DND-41 (cell line): ENCODE data around the gene RBMS2.

Experiments
- ATAC-seq: fragments of 200-7000 bp; cut with Tn5 transposase; 3 replicates; pipeline ENCODE4 v1.9.1; 2021; ENCODE audit warnings: low read depth; ENCODE audit not compliant: insufficient read depth
- DNase-seq: peaks from one replicate; pipeline ENCODE4 v3.0.0-alpha.2; 2020
- H2AFZ ChIP-seq: 2 replicates; pipeline ENCODE4 v1.6.0; 2012; ENCODE audit warnings: low read depth, low read length
- H3K27ac ChIP-seq: 2 replicates; pipeline ENCODE4 v1.5.1; 2012; ENCODE audit warnings: low read length, inconsistent platforms
- H3K27me3 ChIP-seq: fragments of 200-600 bp; sonication (generic); 2 replicates; pipeline ENCODE4 v1.6.0; 2012; ENCODE audit warnings: low read length, mild to moderate bottlenecking, inconsistent platforms; ENCODE audit not compliant: insufficient read depth, poor library complexity
- H3K36me3 ChIP-seq: 2 replicates; pipeline ENCODE4 v1.5.1; 2012; ENCODE audit warnings: low read length, inconsistent platforms; ENCODE audit not compliant: insufficient read depth
- H3K4me1 ChIP-seq: 2 replicates; pipeline ENCODE4 v1.5.1; 2012; ENCODE audit warnings: mild to moderate bottlenecking, low read length; ENCODE audit not compliant: insufficient read depth
- H3K4me2 ChIP-seq: 2 replicates; pipeline ENCODE4 v1.6.0; 2012; ENCODE audit warnings: mild to moderate bottlenecking, moderate library complexity, low read length, inconsistent platforms; ENCODE audit not compliant: insufficient read depth
- H3K4me3 ChIP-seq, 2 experiments: fragments of 200-600 bp in 1 of 2; shearing (Covaris generic) in 1 of 2; 2 replicates each; pipeline ENCODE4 v1.5.1; 2012 to 2016; ENCODE audit warnings: inconsistent platforms in 2 of 2, low read length in 2 of 2, mild to moderate bottlenecking in 2 of 2, low read depth in 1 of 2, moderate library complexity in 1 of 2
- H3K79me2 ChIP-seq: 2 replicates; pipeline ENCODE4 v1.6.0; 2012; ENCODE audit warnings: low read length, inconsistent platforms; ENCODE audit not compliant: insufficient read depth
- H3K9ac ChIP-seq: 2 replicates; pipeline ENCODE4 v1.6.0; 2012; ENCODE audit warnings: low read depth, mild to moderate bottlenecking, inconsistent platforms, low read length, moderate library complexity
- H3K9me3 ChIP-seq: 2 replicates; pipeline ENCODE4 v1.5.1; 2012; ENCODE audit warnings: low read length, moderate library complexity, mild to moderate bottlenecking, inconsistent platforms; ENCODE audit not compliant: insufficient read depth, severe bottlenecking
- H4K20me1 ChIP-seq: 2 replicates; pipeline ENCODE4 v1.6.0; 2012; ENCODE audit warnings: low read length; ENCODE audit not compliant: insufficient read depth
- CTCF ChIP-seq: IDR thresholded peaks from 2 replicates; pipeline ENCODE4 v1.5.1; 2012; ENCODE audit warnings: borderline replicate concordance, low read length, moderate library complexity, mild to moderate bottlenecking; ENCODE audit not compliant: poor library complexity, severe bottlenecking; ENCODE audit errors: extremely low read depth
- EZH2 ChIP-seq: IDR thresholded peaks from 3 replicates; pipeline ENCODE4 v1.6.1; 2012; ENCODE audit warnings: borderline replicate concordance, low read depth, mild to moderate bottlenecking, moderate library complexity, low read length, inconsistent platforms; ENCODE audit not compliant: severe bottlenecking

RBMS2 gene

GRCh38 chr12:56622535-56622934, 100.9 kb downstream of the RBMS2 start:
- ATAC-seq, result no peak
- H3K9ac ChIP-seq, result no peak overlapping the region
- H3K4me2 ChIP-seq, result no peak overlapping the region
- H2AFZ ChIP-seq, result no peak overlapping the region
- H3K36me3 ChIP-seq, result peaks cover 47% of the 10 kb centered on the region
- H3K27ac ChIP-seq, result no peak overlapping the region
- no peak for DNase-seq
- no peaks in the 10 kb centered on the region for H3K9me3 ChIP-seq
- TF ChIP-seq EZH2 (no peak), CTCF (no peak)
- no peak overlapping the region for H3K4me3 ChIP-seq
- peaks cover 9% of the 10 kb centered on the region; the same call in 1 of the 2 replicates for H3K4me1 ChIP-seq
- peaks cover 28% of the 10 kb centered on the region for H4K20me1 ChIP-seq
- H3K27me3 ChIP-seq, result no peaks in the 10 kb centered on the region
- peaks cover 96% of the 10 kb centered on the region for H3K79me2 ChIP-seq

GRCh38 chr12:56626701-56627100, 105.1 kb downstream of the RBMS2 start:
- H3K27me3 ChIP-seq, result no peaks in the 10 kb centered on the region
- no peak overlapping the region for H2AFZ ChIP-seq
- H3K4me2 ChIP-seq, result 0 out of 2 replicates have a peak overlapping the region, but pooled peaks have one; percentile 15
- no peak overlapping the region for H3K4me3 ChIP-seq
- H3K9me3 ChIP-seq, result no peaks in the 10 kb centered on the region
- peaks cover 89% of the 10 kb centered on the region for H3K79me2 ChIP-seq
- ATAC-seq (no peak), DNase-seq (no peak)
- TF ChIP-seq EZH2, result no peak
- no peak for TF ChIP-seq CTCF
- peaks cover 34% of the 10 kb centered on the region for H3K36me3 ChIP-seq
- no peak overlapping the region for H3K9ac ChIP-seq
- H3K4me1 ChIP-seq, result peaks cover 31% of the 10 kb centered on the region
- H3K27ac ChIP-seq, result 0 out of 2 replicates have a peak overlapping the region, but pooled peaks have one; percentile 10
- H4K20me1 ChIP-seq, result peaks cover 27% of the 10 kb centered on the region; the same call in 1 of the 2 replicates

- peak overlapping the region; percentile 88 for H3K9ac ChIP-seq
- H3K4me3 ChIP-seq, result peak overlapping the region; percentile 96 to 100
- H3K4me1 ChIP-seq, result peaks cover 47% of the 10 kb centered on the region
- ATAC-seq (peak; percentile 36), DNase-seq (peak; percentile 78)
- H4K20me1 ChIP-seq, result peaks cover 21% of the 10 kb centered on the region; the same call in 1 of the 2 replicates
- peaks cover 30% of the 10 kb centered on the region for H3K36me3 ChIP-seq
- TF ChIP-seq EZH2 (no peak), CTCF (peak; percentile 21)
- H3K9me3 ChIP-seq, result no peaks in the 10 kb centered on the region
- H3K27ac ChIP-seq, result peak overlapping the region; percentile 91
- H2AFZ ChIP-seq, result peak overlapping the region; percentile 78
- no peaks in the 10 kb centered on the region for H3K27me3 ChIP-seq
- H3K4me2 ChIP-seq, result peak overlapping the region; percentile 95
- H3K79me2 ChIP-seq, result peaks cover 85% of the 10 kb centered on the region
Observed at GRCh38 chr12:56628671-56629458, 107.2 kb downstream of the RBMS2 start.
